Measurements from ENCODE around the gene FBXL5. TPM values are rescaled to one million over a fixed set of nuclear protein-coding genes. Genes with fewer than 3 reads are reported as not detected.

Gene FBXL5
- total RNA-seq, 1 donor from 2014 or later = 91.6 TPM

GRCh38 chr4:15690020-15690809 is 35.1 kb upstream of the FBXL5 start:
- Histone ChIP-seq H3K4me1 (peaks cover 24% of the 10 kb centered on the region), H3K27me3 (ENCODE audit: low read depth) (no peaks in the 10 kb centered on the region), H3K4me3 (no peak overlapping the region), H3K27ac (replicated peaks) (peak overlapping the region; percentile 48), H3K9me3 (replicated peaks) (no peaks in the 10 kb centered on the region), H3K36me3 (peaks cover 36% of the 10 kb centered on the region)
- no peak for DNase-seq
- TF ChIP-seq CTCF (IDR thresholded peaks at IDR 0.05; ENCODE audit: borderline replicate concordance) = no peak
- intact Hi-C loops (cut with micrococcal nuclease) = no loop called here

- no peaks in the 10 kb centered on the region for H3K27me3 ChIP-seq (ENCODE audit: low read depth)
- H3K27ac ChIP-seq (replicated peaks) = peak overlapping the region; percentile 48
- no peak for TF ChIP-seq CTCF (IDR thresholded peaks at IDR 0.05; ENCODE audit: borderline replicate concordance)
- peaks cover 25% of the 10 kb centered on the region for H3K4me1 ChIP-seq
- peaks cover 41% of the 10 kb centered on the region for H3K36me3 ChIP-seq
- no peaks in the 10 kb centered on the region for H3K9me3 ChIP-seq (replicated peaks)
- no peak overlapping the region for H3K4me3 ChIP-seq
- intact Hi-C loops (cut with micrococcal nuclease) = no loop called here
- no peak for DNase-seq
Observed at GRCh38 chr4:15689540-15689939, 34.4 kb upstream of the FBXL5 start.

- no peaks in the 10 kb centered on the region for H3K9me3 ChIP-seq (replicated peaks)
- peaks cover 38% of the 10 kb centered on the region for H3K4me1 ChIP-seq
- H3K4me3 ChIP-seq = no peak overlapping the region
- intact Hi-C loops (cut with micrococcal nuclease) = no loop called here
- DNase-seq = no peak
- no peak for TF ChIP-seq CTCF (IDR thresholded peaks at IDR 0.05; ENCODE audit: borderline replicate concordance)
- no peaks in the 10 kb centered on the region for H3K27me3 ChIP-seq (ENCODE audit: low read depth)
- H3K27ac ChIP-seq (replicated peaks) = no peak overlapping the region
- peaks cover 41% of the 10 kb centered on the region for H3K36me3 ChIP-seq
Observed at GRCh38 chr4:15688051-15688450, 32.9 kb upstream of the FBXL5 start.

- Histone ChIP-seq H3K4me1 (peaks cover 39% of the 10 kb centered on the region), H3K27me3 (ENCODE audit: low read depth) (no peaks in the 10 kb centered on the region), H3K27ac (replicated peaks) (no peak overlapping the region), H3K4me3 (no peak overlapping the region), H3K9me3 (replicated peaks) (no peaks in the 10 kb centered on the region), H3K36me3 (peaks cover 41% of the 10 kb centered on the region)
- intact Hi-C loops (cut with micrococcal nuclease) = no loop called here
- no peak for DNase-seq
- no peak for TF ChIP-seq CTCF (IDR thresholded peaks at IDR 0.05; ENCODE audit: borderline replicate concordance)
Observed at GRCh38 chr4:15684498-15684897, 29.3 kb upstream of the FBXL5 start.

GRCh38 chr4:15683143-15683495 is 28.0 kb upstream of the FBXL5 start:
- H3K4me3 ChIP-seq = peak overlapping the region; percentile 89

More at GRCh38 chr4:15683143-15683495, 28.0 kb upstream of the FBXL5 start:
- TF ChIP-seq CTCF (IDR thresholded peaks at IDR 0.05; ENCODE audit: borderline replicate concordance) = no peak
- DNase-seq = no peak
- Histone ChIP-seq H3K27me3 (ENCODE audit: low read depth) (no peaks in the 10 kb centered on the region), H3K4me1 (peaks cover 39% of the 10 kb centered on the region), H3K36me3 (peaks cover 32% of the 10 kb centered on the region), H3K27ac (replicated peaks) (peak overlapping the region; percentile 95), H3K9me3 (replicated peaks) (no peaks in the 10 kb centered on the region)
- intact Hi-C loops (cut with micrococcal nuclease) = no loop called here

Data from left ventricle myocardium inferior (tissue), 1 donor.